SH-SY5Y (cell line): ENCODE data around the gene CAMKK1.

ENCODE experiments used
- GATA2 ChIP-seq: IDR thresholded peaks from 2 replicates; pipeline ENCODE4 v1.6.1; 2011; ENCODE audit warnings: mild to moderate bottlenecking, low read depth, low read length
- GATA3 ChIP-seq: IDR thresholded peaks from 2 replicates; pipeline ENCODE4 v1.6.1; 2011; ENCODE audit warnings: low read depth, mild to moderate bottlenecking, low read length, moderate library complexity

Gene CAMKK1

DNA sequence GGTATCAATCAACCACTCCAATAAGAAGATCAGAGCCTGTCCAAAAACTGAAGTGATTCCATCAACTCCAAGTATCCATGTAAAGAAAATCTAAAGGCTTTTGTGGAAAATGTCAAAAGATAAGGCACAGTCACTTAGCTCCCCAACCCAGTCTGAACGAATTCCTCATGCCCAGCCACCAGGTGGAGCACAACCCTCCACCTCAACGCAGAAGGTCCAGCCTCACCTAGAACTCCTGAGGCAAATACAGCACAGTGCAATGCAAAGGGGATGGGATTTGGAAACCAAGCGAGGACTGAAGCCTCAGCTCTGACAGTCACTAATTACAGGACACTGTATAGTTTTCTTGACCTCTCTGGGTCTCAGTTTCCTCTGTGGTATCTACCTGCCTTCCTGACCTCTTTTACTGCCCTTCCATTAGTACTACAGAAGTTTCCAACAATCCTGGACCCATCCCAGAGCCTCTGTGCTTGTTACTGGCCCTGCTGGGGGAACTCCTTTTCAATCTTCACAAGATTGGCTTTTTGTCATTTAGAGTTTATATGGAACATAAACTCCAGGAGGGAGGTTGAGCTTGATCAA is 48.8 kb downstream of the CAMKK1 start:
- no peak for TF ChIP-seq GATA3
- TF ChIP-seq GATA2 = no peak

DNA sequence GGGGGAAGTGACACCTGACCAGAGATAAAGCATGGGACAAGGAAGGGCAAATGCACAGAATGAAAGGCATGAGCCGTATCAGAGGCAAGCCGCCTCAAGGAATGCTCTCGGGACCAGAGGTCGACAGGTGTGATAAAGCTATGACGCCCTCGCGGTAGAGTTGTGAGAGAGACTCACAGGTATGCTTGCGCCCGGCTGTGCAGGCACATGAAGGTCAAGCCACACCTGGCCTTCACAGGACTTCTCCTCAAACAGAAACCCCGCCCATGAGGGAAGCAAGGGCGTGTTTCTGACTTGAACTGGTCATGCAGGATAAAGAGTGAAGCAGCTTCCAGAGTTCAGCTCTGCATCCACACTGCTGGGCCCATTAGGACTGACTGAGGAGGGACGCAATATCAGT is 54.6 kb downstream of the CAMKK1 start:
- TF ChIP-seq GATA2 (no peak), GATA3 (no peak)

DNA sequence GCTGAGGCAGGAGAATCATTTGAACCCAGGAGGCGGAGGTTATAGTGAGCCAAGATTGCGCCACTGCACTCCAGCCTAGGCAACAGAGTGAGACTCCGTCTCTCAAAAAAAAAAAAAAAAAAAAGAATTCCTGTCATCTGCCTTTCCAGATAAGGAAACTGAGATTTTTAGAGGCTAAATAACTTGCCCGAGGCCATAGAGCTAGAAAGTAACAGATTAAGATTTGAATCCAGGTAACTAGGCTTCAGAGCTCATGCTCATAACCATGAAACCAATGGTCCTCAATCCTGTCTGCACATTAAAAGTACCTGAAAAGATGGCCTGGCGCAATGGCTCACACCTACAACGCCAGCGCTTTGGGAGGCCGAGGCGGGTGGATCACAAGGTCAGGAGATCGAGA is 56.3 kb downstream of the CAMKK1 start:
- TF ChIP-seq GATA3 (no peak), GATA2 (no peak)

DNA sequence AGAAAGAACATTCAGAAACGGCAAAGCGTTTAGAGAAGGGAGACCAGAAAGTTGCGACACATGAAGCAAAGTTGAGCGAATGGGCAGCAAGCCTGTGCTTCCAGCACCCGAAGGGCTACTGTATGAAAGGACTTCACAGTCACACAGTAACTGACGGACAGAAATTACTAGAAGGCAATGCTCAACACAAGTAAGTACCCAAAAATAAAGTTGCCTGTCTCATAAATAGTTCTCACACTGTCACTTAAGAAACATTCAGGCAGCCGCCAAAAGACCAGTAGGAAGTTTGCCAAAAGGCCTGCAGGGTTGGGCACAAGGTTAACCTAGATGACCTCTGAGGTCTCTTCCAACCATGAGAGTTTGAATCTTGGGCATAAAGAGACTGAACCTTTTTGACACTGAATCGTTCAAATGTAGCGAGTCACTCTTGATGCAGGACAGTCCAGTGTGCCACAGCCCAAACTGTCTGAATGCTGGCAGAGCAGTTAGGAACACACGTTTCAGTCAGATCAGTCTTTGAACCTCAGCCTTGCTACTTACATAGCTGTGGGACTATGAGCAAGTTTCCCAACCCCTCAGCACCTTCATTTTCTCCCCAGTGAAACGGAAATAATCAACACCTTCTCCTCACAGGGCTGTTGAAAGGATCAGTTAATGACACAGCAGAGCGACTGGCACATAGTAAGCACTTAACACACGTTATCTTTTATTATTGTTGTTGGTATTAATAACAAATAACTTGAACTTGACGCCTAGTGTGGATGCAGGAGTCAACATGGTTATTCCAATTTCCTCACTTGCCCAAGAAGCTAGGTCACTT is 57.2 kb downstream of the CAMKK1 start:
- TF ChIP-seq GATA2 (no peak), GATA3 (no peak)

DNA sequence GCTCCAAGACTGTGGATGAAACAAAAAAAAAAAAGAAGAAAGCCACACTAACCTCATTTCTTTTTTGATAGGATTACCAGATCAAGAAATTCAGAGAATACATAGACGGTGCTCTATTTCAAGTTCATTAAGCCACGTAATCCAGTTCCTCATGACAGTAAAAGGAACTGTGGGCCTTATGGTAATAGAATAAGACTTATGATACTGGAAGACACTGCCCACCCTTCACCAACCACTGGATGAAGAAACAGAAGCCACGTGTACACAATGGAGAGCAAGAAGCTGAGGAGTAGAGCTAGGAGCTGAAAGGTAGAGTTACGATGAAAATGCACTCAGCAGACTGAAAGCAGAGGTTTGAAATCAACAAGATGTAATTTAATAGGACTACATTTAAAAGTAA is 58.0 kb downstream of the CAMKK1 start:
- TF ChIP-seq GATA3 = no peak
- no peak for TF ChIP-seq GATA2

DNA sequence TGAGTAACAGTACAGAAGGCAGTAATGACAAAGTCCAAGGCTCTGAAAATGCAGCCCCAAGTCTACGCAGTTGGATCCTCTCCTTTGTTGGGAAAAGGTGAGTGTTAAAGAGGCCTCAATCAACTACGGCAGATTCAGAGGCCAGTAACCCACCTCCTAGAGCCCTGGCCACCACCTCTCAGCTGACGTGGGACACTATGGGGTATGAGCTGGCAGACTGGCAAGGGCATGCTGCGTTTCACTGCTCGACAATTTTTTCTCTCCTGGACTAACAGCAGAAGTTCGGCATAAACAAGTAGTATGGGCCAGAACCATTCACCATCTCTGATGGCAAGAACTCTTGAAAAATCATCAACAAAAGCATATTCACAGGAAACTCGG is 64.0 kb downstream of the CAMKK1 start:
- TF ChIP-seq GATA2 (no peak), GATA3 (no peak)

DNA sequence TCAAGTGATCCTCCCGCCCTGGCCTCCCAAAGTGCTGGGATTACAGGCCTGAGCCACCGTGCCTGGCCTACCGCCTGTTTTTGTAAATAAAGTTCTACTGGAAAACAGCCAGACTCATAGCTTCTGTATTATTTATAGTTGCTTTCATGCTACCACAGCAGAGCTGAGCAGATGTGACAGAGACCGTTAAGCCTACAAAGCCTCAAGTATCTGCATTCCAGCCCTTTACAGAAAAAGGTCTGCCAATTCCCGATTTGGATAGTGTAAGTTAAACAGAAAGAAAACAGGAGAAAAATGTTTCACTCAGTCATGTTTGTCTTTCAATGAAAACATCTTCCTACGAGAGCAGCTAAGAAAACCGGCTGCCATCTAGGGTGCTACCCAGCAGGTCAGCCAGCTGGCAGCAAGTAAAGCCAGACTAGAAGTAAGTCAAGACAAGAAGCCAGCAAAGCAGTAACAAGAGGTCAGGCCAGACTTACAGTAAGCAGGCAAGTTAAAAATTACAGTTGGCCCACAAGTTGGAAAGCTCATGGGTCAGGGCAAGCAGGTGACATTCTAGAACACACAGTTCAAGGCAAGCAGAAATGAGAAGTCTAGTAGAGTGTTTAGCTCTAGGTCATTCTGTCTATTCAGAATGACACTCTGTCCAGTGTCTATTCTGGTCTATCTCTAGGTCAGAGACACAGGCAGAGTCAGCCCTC is 64.6 kb downstream of the CAMKK1 start:
- TF ChIP-seq GATA2 = no peak
- TF ChIP-seq GATA3 = no peak

DNA sequence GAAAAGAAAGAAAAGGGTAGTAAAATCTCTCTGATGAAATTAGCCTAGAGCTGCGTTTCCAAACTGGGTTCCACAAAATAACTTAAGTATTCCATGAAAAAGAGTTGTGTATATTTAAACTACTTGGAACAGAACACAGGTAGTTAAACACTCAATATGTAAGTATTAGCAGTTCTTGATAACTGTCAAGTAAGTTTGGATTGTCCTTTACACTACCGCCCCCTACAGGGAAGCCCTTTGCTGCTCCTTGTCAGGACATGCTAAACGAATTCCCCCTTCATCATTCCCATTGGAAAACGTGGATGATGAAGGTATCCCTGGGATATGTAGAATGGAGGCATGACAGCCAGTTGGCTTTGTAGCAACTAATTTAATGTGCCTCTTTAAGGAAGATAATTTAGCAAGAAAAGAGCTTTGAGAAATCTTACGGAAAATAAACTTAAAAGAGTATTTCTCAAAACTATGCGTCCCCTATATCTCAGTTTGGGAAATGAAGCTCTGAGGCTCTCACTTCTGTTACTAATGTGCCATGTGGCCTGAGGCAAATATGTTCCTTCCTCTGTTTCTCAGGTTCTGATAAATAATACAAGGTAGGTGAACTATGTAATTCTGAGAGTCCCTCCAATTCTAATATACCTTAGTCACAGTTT is 65.6 kb downstream of the CAMKK1 start:
- no peak for TF ChIP-seq GATA3

DNA sequence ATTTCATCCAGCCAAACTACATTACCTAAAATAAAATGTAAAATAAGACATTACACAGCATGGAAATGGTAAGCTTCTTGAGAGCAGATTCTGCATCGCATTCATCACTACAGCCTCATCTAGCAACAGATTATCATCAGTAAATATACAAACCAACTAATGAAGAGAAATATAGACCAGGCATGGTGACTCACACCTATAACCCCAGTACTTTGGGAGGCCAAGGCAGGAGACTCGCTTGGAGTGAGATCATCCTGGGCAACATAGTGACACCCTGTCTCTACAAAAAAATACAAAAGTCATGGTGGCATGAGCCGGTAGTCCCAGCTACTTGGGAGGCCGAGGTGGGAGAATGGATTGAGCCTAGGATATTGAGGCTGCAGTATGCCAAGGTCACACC is 66.7 kb downstream of the CAMKK1 start:
- no peak for TF ChIP-seq GATA3
- no peak for TF ChIP-seq GATA2

DNA sequence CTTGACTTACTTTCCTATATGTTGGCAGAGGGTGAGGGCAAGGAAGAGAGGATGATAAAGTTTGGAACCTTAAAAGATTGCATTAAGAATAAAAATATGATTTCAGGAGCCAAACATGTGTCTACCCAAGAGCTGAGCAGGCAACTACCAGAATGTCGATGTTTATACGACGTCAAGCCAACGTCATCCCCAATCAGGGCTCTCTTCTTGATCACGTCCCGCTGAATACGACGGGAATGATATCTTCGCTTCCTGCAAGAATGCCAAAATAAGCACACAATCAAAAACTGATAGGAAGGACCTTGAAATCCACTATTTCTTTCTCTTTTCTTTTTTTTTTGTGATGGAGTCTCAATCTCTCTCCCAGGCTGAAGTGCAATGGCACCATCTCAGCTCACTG is 71.8 kb downstream of the CAMKK1 start:
- TF ChIP-seq GATA2 = no peak
- TF ChIP-seq GATA3 = no peak

DNA sequence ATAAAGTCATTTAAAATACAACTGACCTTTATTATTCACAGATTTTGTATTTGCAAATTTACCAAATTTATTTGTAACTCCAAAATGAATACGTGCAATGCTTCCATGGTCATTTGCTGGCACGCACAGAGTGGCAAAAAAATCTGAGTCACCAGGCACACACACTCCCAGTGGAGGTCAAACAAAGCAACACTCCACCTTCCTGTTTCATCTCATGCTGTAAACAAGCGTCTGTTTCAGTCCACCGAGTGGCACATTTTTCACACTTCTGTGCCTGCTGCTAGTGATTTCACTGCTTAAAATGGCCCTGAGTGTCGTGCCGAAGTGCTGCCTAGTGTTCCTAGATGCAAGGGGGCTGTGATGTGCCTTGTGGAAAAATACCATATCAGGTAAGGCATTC is 74.1 kb downstream of the CAMKK1 start:
- TF ChIP-seq GATA3 (no peak), GATA2 (no peak)

DNA sequence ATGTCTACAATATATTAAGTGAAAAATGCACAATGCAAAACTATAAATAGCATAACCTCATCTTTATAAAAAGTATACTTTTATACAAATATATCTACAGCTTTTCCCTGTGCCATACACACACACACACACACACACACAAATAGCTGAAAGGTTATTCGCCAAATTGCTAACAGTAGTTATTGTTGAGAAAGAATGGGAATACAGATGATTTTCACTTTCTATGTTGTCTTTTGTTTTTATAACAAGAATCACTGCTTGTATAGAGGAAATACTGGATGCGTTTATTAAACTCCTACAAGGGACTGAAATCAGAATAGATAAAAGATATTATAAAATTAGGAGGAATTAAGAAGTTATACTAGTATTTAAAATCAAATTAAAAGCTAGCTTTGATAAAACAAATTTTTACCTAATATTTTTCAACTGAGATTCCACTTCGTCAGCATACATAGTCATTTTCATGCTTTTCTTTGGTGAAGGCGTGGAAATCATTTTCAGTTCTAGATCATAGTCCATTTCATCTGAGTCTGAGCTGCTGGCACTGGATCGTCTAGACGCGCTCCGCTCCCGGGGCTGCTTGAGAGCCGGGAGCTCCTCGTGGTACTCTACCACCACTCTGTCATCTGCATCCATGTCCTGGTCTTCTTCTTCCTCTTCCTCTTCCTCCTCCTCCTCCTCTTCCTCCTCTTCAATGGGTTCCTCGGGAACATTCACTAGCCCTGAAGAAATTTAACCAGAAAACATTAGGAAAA is 74.8 kb downstream of the CAMKK1 start:
- no peak for TF ChIP-seq GATA2
- TF ChIP-seq GATA3 = no peak

DNA sequence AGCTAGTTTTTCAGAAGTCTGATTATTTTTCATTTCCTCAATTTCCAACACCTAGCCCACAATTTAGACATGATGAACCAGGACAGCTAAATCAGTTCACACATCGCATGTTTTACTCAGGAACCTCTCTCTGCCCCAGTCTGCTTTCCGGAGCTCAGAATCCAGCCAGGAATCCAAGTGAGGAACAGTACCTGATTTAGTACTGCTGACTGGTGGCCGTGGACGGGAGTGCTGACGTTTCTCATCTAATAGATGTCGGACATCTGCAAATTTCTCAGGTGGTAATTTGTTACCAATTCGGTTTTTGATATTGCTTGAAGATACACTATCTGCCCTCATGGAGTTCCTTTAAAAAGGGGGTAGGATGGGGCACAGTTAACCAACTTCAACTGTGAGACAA is 76.9 kb downstream of the CAMKK1 start:
- TF ChIP-seq GATA3 = no peak
- no peak for TF ChIP-seq GATA2

DNA sequence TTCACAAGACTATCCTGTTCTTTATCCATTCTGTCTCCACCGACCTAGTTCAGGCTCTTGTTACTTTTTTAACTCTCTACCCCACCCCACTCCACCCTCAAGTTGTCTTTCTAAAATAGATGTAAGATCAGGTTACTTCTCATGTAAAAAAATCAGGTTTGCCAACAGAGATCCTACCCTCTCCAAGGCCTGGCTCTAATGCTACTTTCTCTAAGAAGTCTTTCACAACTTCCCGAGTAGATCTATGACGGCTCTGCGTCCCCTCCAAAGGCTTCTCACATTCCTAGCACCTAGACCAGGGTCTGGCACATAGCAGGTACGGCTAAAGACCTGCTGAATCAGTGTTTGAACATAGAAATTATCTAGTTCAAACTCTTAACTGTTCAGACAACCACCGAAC is 77.7 kb downstream of the CAMKK1 start:
- TF ChIP-seq GATA2 = no peak

DNA sequence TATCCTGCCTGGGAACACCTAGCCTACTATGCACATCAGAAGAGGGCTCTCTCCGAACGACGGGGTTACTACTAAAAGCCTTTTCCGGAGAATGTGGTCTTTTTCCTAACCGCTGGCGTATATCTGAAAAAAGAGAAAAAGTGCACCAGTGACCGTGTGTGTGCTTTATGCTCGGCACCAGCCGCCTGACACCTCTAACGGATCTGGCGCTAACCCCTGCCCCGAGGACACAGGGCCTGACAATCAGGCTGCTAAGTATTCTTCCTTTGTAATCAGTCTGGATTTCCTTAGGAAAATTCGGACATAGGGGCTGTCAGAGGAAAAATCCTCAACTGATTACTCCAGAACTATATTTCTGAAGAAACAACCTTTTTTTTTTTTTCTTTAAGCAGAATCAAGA is 78.5 kb downstream of the CAMKK1 start:
- TF ChIP-seq GATA3 (no peak), GATA2 (no peak)
